Esophagus muscularis mucosa (tissue), 4 donors: Measurements from ENCODE around the gene TNFSF12. TPM values are rescaled to one million over a fixed set of nuclear protein-coding genes. Genes with fewer than 3 reads are reported as not detected.
A peak's percentile ranks its signal among the peaks of the same experiment; 100 is the strongest.

Experiments
- DNase-seq: peaks from one replicate; pipeline ENCODE4 v3.0.0-alpha.2; 2017; ENCODE audit errors: extremely low spot score
- H3K27ac ChIP-seq, 4 donors: fragments of 200-600 bp; sonication (generic); replicated peaks in 1 of 4; 1 replicate in 3 of 4; 2 replicates in 1 of 4; pipeline ENCODE4 v1.5.1; 2016 to 2019; ENCODE audit warnings: mild to moderate bottlenecking in 1 of 4
- H3K27me3 ChIP-seq, 4 donors: fragments of 200-600 bp; sonication (generic); one replicate each; pipeline versions ENCODE4 v1.5.1 to v1.6.0; 2016 to 2019
- H3K36me3 ChIP-seq, 4 donors: fragments of 200-600 bp; sonication (generic); one replicate each; pipeline ENCODE4 v1.5.1; 2016 to 2019
- H3K4me1 ChIP-seq, 4 donors: fragments of 200-600 bp; sonication (generic); one replicate each; pipeline ENCODE4 v1.5.1; 2016 to 2019
- H3K4me3 ChIP-seq, 4 donors: fragments of 200-600 bp; sonication (generic); 1 replicate in 2 of 4; 2 replicates in 2 of 4; pipeline ENCODE4 v1.5.1; 2016 to 2019; ENCODE audit warnings: mild to moderate bottlenecking in 4 of 4, moderate library complexity in 1 of 4
- H3K9me3 ChIP-seq, 4 donors: fragments of 200-600 bp; sonication (generic); 1 replicate in 3 of 4; 2 replicates in 1 of 4; pipeline ENCODE4 v1.5.1; 2016 to 2019
- EP300 ChIP-seq: sonication (generic); formaldehyde crosslinking; IDR thresholded peaks from one replicate; pipeline ENCODE4 v1.6.1; 2017; ENCODE audit warnings: antibody characterized with exemption
- POLR2A ChIP-seq: fragments of 450-650 bp; IDR thresholded peaks from one replicate; pipeline ENCODE4 v1.6.1; 2017; ENCODE audit warnings: antibody characterized with exemption, moderate library complexity, mild to moderate bottlenecking, low read depth
- POLR2AphosphoS5 ChIP-seq, 2 donors: sonication (generic); formaldehyde crosslinking; IDR thresholded peaks; one replicate each; pipeline ENCODE4 v1.6.1; 2017; ENCODE audit warnings: antibody characterized with exemption in 2 of 2
- WGBS: methylation state at CpG from one replicate; pipeline ENCODE4 v1.1.5; 2018; 5-methylcytosine and 5-hydroxymethylcytosine counted together
- intact Hi-C: fragments of 100-400 bp; cut with DNase I; formaldehyde crosslinking; loops from one replicate; pipeline ENCODE4 v1.15.1; 2023
- total RNA-seq, 4 donors: library from RNA; depleted of rRNA; stranded (reverse); fragments of >200 nt; gene quantifications; one replicate each; pipeline versions ENCODE4 v1.1.0 to v1.2.1, GENCODE V29; 2016
- TF ChIP-seq, protein P1 (sequence below), 3 experiments: fragments of 200-600 bp in 2 of 3; fragments of 450-650 bp in 1 of 3; sonication (generic) in 2 of 3; IDR thresholded peaks; one replicate each; pipeline ENCODE4 v1.5.1; 2017 to 2019; ENCODE audit warnings: antibody characterized with exemption in 3 of 3, mild to moderate bottlenecking in 2 of 3, moderate library complexity in 1 of 3

Gene TNFSF12
- total RNA-seq, 4 donors from 2014 or later, result 102 to 136 (median 122) TPM

DNA sequence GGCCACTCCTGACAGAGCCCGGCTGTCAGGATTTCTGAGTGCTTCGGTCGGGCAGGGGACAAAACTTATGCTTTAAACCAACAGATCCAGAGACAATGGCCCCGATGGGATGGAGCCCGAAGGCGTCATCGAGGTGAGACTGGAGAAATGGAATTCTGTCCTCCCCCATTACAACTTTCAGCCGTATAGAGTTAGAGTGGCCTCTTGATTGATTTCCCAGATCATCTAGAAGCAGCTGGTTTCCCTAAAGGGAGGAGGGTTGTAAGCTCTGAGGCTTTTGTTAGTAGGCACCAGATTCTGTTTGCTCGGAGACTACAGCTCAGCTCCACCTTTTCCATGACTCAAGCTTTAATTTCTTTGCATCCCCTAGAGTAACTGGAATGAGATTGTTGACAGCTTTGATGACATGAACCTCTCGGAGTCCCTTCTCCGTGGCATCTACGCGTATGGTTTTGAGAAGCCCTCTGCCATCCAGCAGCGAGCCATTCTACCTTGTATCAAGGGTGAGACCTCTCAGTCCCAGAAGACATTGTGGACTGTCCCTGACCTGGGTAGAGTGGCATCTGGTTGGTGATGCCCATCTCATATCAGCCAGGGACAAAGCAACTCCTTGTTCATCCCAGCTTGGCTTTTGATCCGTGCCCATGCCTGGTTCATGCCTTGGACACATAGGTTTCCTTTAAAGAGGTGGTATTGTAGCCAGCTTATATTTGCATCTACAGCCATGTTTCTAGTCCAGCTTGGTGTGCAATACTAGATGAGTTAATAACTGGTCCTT, 25.5 kb downstream of the TNFSF12 start:
- Histone ChIP-seq H3K36me3 (peaks cover 61 to 74% (median 74%) of the 10 kb centered on the region in 4 donors), H3K27ac (peak overlapping the region; percentile 98 to 100 (median 100)), H3K27me3 (no peaks in the 10 kb centered on the region), H3K9me3 (no peaks in the 10 kb centered on the region), H3K4me3 (peak overlapping the region; percentile 85 to 100 (median 98)), H3K4me1 (peaks cover 40 to 65% (median 61%) of the 10 kb centered on the region in 4 donors)
- TF ChIP-seq, protein P1, sequence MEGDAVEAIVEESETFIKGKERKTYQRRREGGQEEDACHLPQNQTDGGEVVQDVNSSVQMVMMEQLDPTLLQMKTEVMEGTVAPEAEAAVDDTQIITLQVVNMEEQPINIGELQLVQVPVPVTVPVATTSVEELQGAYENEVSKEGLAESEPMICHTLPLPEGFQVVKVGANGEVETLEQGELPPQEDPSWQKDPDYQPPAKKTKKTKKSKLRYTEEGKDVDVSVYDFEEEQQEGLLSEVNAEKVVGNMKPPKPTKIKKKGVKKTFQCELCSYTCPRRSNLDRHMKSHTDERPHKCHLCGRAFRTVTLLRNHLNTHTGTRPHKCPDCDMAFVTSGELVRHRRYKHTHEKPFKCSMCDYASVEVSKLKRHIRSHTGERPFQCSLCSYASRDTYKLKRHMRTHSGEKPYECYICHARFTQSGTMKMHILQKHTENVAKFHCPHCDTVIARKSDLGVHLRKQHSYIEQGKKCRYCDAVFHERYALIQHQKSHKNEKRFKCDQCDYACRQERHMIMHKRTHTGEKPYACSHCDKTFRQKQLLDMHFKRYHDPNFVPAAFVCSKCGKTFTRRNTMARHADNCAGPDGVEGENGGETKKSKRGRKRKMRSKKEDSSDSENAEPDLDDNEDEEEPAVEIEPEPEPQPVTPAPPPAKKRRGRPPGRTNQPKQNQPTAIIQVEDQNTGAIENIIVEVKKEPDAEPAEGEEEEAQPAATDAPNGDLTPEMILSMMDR (IDR thresholded peaks at IDR 0.05), result no peak
- TF ChIP-seq POLR2AphosphoS5 (IDR thresholded peaks at IDR 0.05) (peak in 1 of 2 donors; percentile 8), POLR2A (no peak)
- 23% methylated on average over 13 of the region's 15 CpGs for WGBS
- DNase-seq, result no peak
- intact Hi-C loops, result no loop called here

DNA sequence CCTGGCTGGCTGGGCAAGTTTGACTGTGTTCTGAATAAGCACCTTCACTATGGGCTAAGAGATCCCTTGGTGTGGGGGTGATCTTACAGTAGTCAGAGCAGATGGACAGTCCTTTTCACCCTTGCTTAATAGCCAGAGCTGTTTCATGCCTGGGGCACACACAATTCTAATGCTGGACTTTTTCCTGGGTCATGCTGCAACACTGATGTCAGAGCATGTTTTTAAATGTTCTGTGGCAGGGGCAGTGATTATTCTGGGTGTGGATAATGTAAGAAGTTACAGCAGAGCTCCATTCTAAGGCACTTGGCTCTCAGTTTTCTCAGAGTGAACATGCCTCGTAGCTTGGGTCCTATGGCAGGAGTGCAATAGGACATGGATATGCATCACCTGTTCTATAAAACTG, 26.6 kb downstream of the TNFSF12 start:
- 50% methylated on average over 1 of the region's 1 CpG for WGBS
- DNase-seq, result no peak
- TF ChIP-seq POLR2A (no peak), POLR2AphosphoS5 (IDR thresholded peaks at IDR 0.05) (no peak), EP300 (no peak)
- TF ChIP-seq, protein P1 (IDR thresholded peaks at IDR 0.05), result no peak
- peak overlapping the region in 1 of 4 donors; percentile 6 for H3K4me3 ChIP-seq
- intact Hi-C loops, result no loop called here
- H3K27me3 ChIP-seq, result no peaks in the 10 kb centered on the region
- no peaks in the 10 kb centered on the region for H3K9me3 ChIP-seq
- H3K36me3 ChIP-seq, result peaks cover 55 to 69% (median 64%) of the 10 kb centered on the region in 4 donors
- H3K4me1 ChIP-seq, result peaks cover 49 to 76% (median 72%) of the 10 kb centered on the region in 4 donors
- peak overlapping the region in 2 of 4 donors; percentile 99 to 100 for H3K27ac ChIP-seq

DNA sequence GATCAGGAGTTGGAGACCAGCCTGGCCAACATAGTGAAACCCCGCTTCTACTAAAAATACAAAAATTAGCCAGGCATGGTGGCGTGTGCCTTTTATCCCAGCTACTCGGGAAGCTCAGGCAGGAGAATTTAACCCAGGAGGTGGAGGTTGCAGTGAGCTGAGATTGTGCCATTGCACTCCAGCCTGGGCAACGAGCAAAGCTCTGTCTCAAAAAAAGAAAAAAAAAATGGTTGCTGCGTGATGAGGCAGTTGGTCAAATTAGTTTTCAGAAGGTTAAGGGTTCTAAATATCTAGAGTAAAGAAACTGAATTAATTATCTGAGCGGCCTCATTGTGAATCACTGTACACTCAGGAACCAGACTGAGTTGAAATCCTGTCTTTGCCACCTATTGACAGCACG, 27.1 kb downstream of the TNFSF12 start:
- no peaks in the 10 kb centered on the region for H3K9me3 ChIP-seq
- no peaks in the 10 kb centered on the region for H3K27me3 ChIP-seq
- peaks cover 53 to 64% (median 59%) of the 10 kb centered on the region in 4 donors for H3K36me3 ChIP-seq
- peaks cover 49 to 81% (median 77%) of the 10 kb centered on the region in 4 donors for H3K4me1 ChIP-seq
- intact Hi-C loops, result no loop called here
- peak overlapping the region in 1 of 4 donors; percentile 100 for H3K27ac ChIP-seq
- no peak overlapping the region for H3K4me3 ChIP-seq
- no peak for DNase-seq
- TF ChIP-seq POLR2A, result no peak
- no peak for TF ChIP-seq EP300
- TF ChIP-seq, protein P1 (IDR thresholded peaks at IDR 0.05), result no peak
- 71% methylated on average over 7 of the region's 7 CpGs for WGBS

DNA sequence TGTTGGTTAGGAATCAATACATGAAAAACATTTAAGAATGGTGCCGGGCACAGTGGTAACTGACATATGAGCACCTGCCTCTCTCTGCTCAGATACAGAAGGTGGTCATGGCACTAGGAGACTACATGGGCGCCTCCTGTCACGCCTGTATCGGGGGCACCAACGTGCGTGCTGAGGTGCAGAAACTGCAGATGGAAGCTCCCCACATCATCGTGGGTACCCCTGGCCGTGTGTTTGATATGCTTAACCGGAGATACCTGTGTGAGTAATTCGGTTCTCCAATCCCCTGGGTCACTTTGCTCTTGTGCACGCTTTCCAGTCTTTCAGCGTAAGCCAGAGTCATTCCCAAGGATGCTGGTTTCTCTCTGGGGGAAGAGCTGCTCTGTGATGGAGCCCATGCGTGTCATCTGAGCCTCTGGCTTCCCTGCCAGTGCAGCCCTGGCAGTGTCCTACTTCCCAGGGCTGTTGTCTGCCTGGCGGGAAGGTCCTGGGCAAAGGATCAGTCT, 27.6 kb downstream of the TNFSF12 start:
- H3K4me1 ChIP-seq, result peaks cover 52 to 83% (median 80%) of the 10 kb centered on the region in 4 donors
- H3K27ac ChIP-seq, result peak overlapping the region in 2 of 4 donors; percentile 20 to 100
- WGBS, result 90% methylated on average over 12 of the region's 14 CpGs
- TF ChIP-seq POLR2A (no peak), POLR2AphosphoS5 (IDR thresholded peaks at IDR 0.05) (no peak), EP300 (no peak)
- TF ChIP-seq, protein P1 (IDR thresholded peaks at IDR 0.05), result no peak
- H3K9me3 ChIP-seq, result no peaks in the 10 kb centered on the region
- H3K27me3 ChIP-seq, result no peaks in the 10 kb centered on the region
- peaks cover 48 to 60% (median 54%) of the 10 kb centered on the region in 4 donors for H3K36me3 ChIP-seq
- DNase-seq, result no peak
- no peak overlapping the region for H3K4me3 ChIP-seq
- intact Hi-C loops, result no loop called here
